ENCODE data around the gene TMA16. TPM values are rescaled to one million over a fixed set of nuclear protein-coding genes. Genes with fewer than 3 reads are reported as not detected.

TMA16 gene
- total and polyA plus RNA-seq, 2 donors from 2014 or later = 12.8 to 26.9 TPM

GRCh38 chr4:163470391-163470790 lies 24.1 kb upstream of the TMA16 start:
- intact Hi-C loops (cut with DNase I) = no loop called here
- DNase-seq = no peak
- Histone ChIP-seq H3K9me3 (ENCODE audit: control insufficient read depth in 2 of 3, insufficient read depth in 1 of 3, low read length in 3 of 3) (no peaks in the 10 kb centered on the region), H3K36me3 (ENCODE audit: control insufficient read depth in 2 of 3, insufficient read depth in 3 of 3, low read length in 3 of 3) (no peaks in the 10 kb centered on the region), H3K4me3 (ENCODE audit: low read length in 3 of 3) (no peak overlapping the region), H3K27me3 (ENCODE audit: control insufficient read depth, insufficient read depth, low read length) (no peaks in the 10 kb centered on the region), H3K9ac (ENCODE audit: low read length in 3 of 3) (no peak overlapping the region), H3K27ac (ENCODE audit: low read depth in 2 of 2, low read length in 2 of 2) (no peak overlapping the region), H3K4me1 (ENCODE audit: control insufficient read depth in 2 of 3, insufficient read depth in 2 of 3, low read depth in 1 of 3, low read length in 3 of 3) (no peaks in the 10 kb centered on the region)
- FAIRE-seq = no peak
- no peak for TF ChIP-seq CTCF (IDR thresholded peaks at IDR 0.05; ENCODE audit: borderline replicate concordance, extremely low read depth, insufficient read depth)

- intact Hi-C loops (cut with DNase I) = no loop called here
- Histone ChIP-seq H3K4me3 (ENCODE audit: low read length in 3 of 3) (no peak overlapping the region), H3K4me1 (ENCODE audit: control insufficient read depth in 2 of 3, insufficient read depth in 2 of 3, low read depth in 1 of 3, low read length in 3 of 3) (no peaks in the 10 kb centered on the region), H3K9ac (ENCODE audit: low read length in 3 of 3) (no peak overlapping the region), H3K36me3 (ENCODE audit: control insufficient read depth in 2 of 3, insufficient read depth in 3 of 3, low read length in 3 of 3) (no peaks in the 10 kb centered on the region), H3K9me3 (ENCODE audit: control insufficient read depth in 2 of 3, insufficient read depth in 1 of 3, low read length in 3 of 3) (no peaks in the 10 kb centered on the region), H3K27me3 (ENCODE audit: control insufficient read depth, insufficient read depth, low read length) (no peaks in the 10 kb centered on the region), H3K27ac (ENCODE audit: low read depth in 2 of 2, low read length in 2 of 2) (no peak overlapping the region)
- TF ChIP-seq CTCF (IDR thresholded peaks at IDR 0.05; ENCODE audit: borderline replicate concordance, extremely low read depth, insufficient read depth) = no peak
- DNase-seq = peak in 1 of 5 donors; percentile 29
- no peak for FAIRE-seq
Measured at GRCh38 chr4:163473130-163473529, 21.4 kb upstream of the TMA16 start.

- H3K27me3 ChIP-seq (ENCODE audit: control insufficient read depth, insufficient read depth, low read length) = no peaks in the 10 kb centered on the region
- FAIRE-seq = no peak
- TF ChIP-seq CTCF (IDR thresholded peaks at IDR 0.05; ENCODE audit: borderline replicate concordance, extremely low read depth, insufficient read depth) = no peak
- H3K4me3 ChIP-seq (ENCODE audit: low read length in 3 of 3) = no peak within 1 kb of the TSS
- H3K9me3 ChIP-seq (ENCODE audit: control insufficient read depth in 2 of 3, insufficient read depth in 1 of 3, low read length in 3 of 3) = no peaks in the 10 kb centered on the region
- H3K27ac ChIP-seq (ENCODE audit: low read depth in 2 of 2, low read length in 2 of 2) = no peak within 1 kb of the TSS
- DNase-seq = no peak
- no peak within 1 kb of the TSS for H3K9ac ChIP-seq (ENCODE audit: low read length in 3 of 3)
- H3K4me1 ChIP-seq (ENCODE audit: control insufficient read depth in 2 of 3, insufficient read depth in 2 of 3, low read depth in 1 of 3, low read length in 3 of 3) = no peaks in the 10 kb centered on the region
- intact Hi-C loops (cut with DNase I) = no loop called here
- no peaks in the 10 kb centered on the region for H3K36me3 ChIP-seq (ENCODE audit: control insufficient read depth in 2 of 3, insufficient read depth in 3 of 3, low read length in 3 of 3)
Measured at GRCh38 chr4:163473576-163473975, 20.9 kb upstream of the TMA16 start, which contains the start of gene TKTL2. Gene TKTL2 (minus strand): TSS chr4:163473754. CDS start chr4:163473734, 20 bp downstream.

GRCh38 chr4:163474027-163474426 lies 20.5 kb upstream of the TMA16 start:
- no peak for TF ChIP-seq CTCF (IDR thresholded peaks at IDR 0.05; ENCODE audit: borderline replicate concordance, extremely low read depth, insufficient read depth)
- Histone ChIP-seq H3K36me3 (ENCODE audit: control insufficient read depth in 2 of 3, insufficient read depth in 3 of 3, low read length in 3 of 3) (no peaks in the 10 kb centered on the region), H3K27me3 (ENCODE audit: control insufficient read depth, insufficient read depth, low read length) (no peaks in the 10 kb centered on the region), H3K4me1 (ENCODE audit: control insufficient read depth in 2 of 3, insufficient read depth in 2 of 3, low read depth in 1 of 3, low read length in 3 of 3) (no peaks in the 10 kb centered on the region), H3K27ac (ENCODE audit: low read depth in 2 of 2, low read length in 2 of 2) (no peak overlapping the region), H3K9me3 (ENCODE audit: control insufficient read depth in 2 of 3, insufficient read depth in 1 of 3, low read length in 3 of 3) (no peaks in the 10 kb centered on the region), H3K4me3 (ENCODE audit: low read length in 3 of 3) (no peak overlapping the region), H3K9ac (ENCODE audit: low read length in 3 of 3) (no peak overlapping the region)
- DNase-seq (no peak), FAIRE-seq (no peak)
- intact Hi-C loops (cut with DNase I) = no loop called here
